Measurements from ENCODE around the gene NEDD8.

- TF ChIP-seq EZH2phosphoT487 (IDR thresholded peaks at IDR 0.05; ENCODE audit: insufficient read depth, low read depth), result no peak
- no peak for TF ChIP-seq EZH2 (IDR thresholded peaks at IDR 0.05; ENCODE audit: insufficient read depth, poor library complexity, severe bottlenecking)
These were observed 6.0 kb upstream of the NEDD8 start for GRCh38 chr14:24238123-24238522.

Measured in GM23248 (cell line).